GM19193 (cell line): ENCODE measurements around the gene ALOXE3.

ENCODE experiments used
- POLR2A ChIP-seq: IDR thresholded peaks from 4 replicates; pipeline ENCODE4 v1.6.1; 2011; ENCODE audit not compliant: insufficient read depth, insufficient read length; ENCODE audit errors: extremely low read depth

ALOXE3 gene

GRCh38 chr17:8137645-8138373, 19.5 kb upstream of the ALOXE3 start:
- TF ChIP-seq POLR2A = no peak

- TF ChIP-seq POLR2A = no peak
Measured at GRCh38 chr17:8133941-8134340, 15.6 kb upstream of the ALOXE3 start.

- TF ChIP-seq POLR2A = no peak
Measured at GRCh38 chr17:8133399-8133798, 15.1 kb upstream of the ALOXE3 start.

GRCh38 chr17:8131844-8132441, 13.6 kb upstream of the ALOXE3 start:
- TF ChIP-seq POLR2A = no peak

- no peak for TF ChIP-seq POLR2A
Measured at GRCh38 chr17:8128125-8128784, 9.9 kb upstream of the ALOXE3 start.

GRCh38 chr17:8126491-8127066, 8.3 kb upstream of the ALOXE3 start:
- TF ChIP-seq POLR2A = peak; percentile 37

- no peak for TF ChIP-seq POLR2A
Measured at GRCh38 chr17:8125947-8126490, 7.7 kb upstream of the ALOXE3 start.

- peak; percentile 35 for TF ChIP-seq POLR2A
Measured at GRCh38 chr17:8125154-8125946, 7.0 kb upstream of the ALOXE3 start.

GRCh38 chr17:8124350-8125153, 6.2 kb upstream of the ALOXE3 start:
- TF ChIP-seq POLR2A = no peak

GRCh38 chr17:8123695-8124349, 5.5 kb upstream of the ALOXE3 start, which contains the start of gene HES7:
TSS of gene HES7 (minus strand) at chr17:8124106. CDS start at chr17:8124084, 22 bp downstream.
- TF ChIP-seq POLR2A = no peak

- TF ChIP-seq POLR2A = no peak
Measured at GRCh38 chr17:8122924-8123694, 4.8 kb upstream of the ALOXE3 start.

- no peak for TF ChIP-seq POLR2A
Measured at GRCh38 chr17:8122422-8122923, 4.2 kb upstream of the ALOXE3 start.
